Thoracic aorta (tissue), 2 donors: ENCODE data around the gene LSM7. TPM values are rescaled to one million over a fixed set of nuclear protein-coding genes. Genes with fewer than 3 reads are reported as not detected.

ENCODE experiments used
- ATAC-seq: fragments of 150-250 bp; one replicate; pipeline ENCODE4 v1.8.0; 2017; ENCODE audit warnings: low read depth; ENCODE audit not compliant: insufficient number of reproducible peaks, low FRiP score
- DNase-seq: peaks from one replicate; pipeline ENCODE4 v3.0.0-alpha.2; 2020; ENCODE audit warnings: low spot score
- H3K27ac ChIP-seq, 2 donors: fragments of 200-600 bp; sonication (generic); 1 replicate in 1 of 2; 2 replicates in 1 of 2; pipeline ENCODE4 v1.5.1; 2016; ENCODE audit warnings: mild to moderate bottlenecking in 2 of 2, moderate library complexity in 2 of 2
- H3K27me3 ChIP-seq: fragments of 200-600 bp; sonication (generic); replicated peaks from 2 replicates; pipeline ENCODE4 v1.6.0; 2016; ENCODE audit warnings: mild to moderate bottlenecking; ENCODE audit not compliant: insufficient read depth
- H3K36me3 ChIP-seq: fragments of 200-600 bp; sonication (generic); one replicate; pipeline ENCODE4 v1.5.1; 2016
- H3K4me1 ChIP-seq, 2 donors: fragments of 200-600 bp; sonication (generic); 1 replicate in 1 of 2; 2 replicates in 1 of 2; pipeline versions ENCODE4 v1.5.1 to v1.6.0; 2016; ENCODE audit warnings: low read depth in 2 of 2, mild to moderate bottlenecking in 1 of 2; ENCODE audit not compliant: control insufficient read depth in 1 of 2
- H3K4me3 ChIP-seq: fragments of 200-600 bp; sonication (generic); 2 replicates; pipeline ENCODE4 v1.5.1; 2016; ENCODE audit warnings: mild to moderate bottlenecking
- H3K9me3 ChIP-seq: fragments of 200-600 bp; sonication (generic); 2 replicates; pipeline ENCODE4 v1.5.1; 2016
- CTCF ChIP-seq: fragments of 200-600 bp; sonication (generic); IDR thresholded peaks from one replicate; pipeline ENCODE4 v1.5.1; 2019; ENCODE audit warnings: antibody characterized with exemption
- total RNA-seq, 2 donors: library from RNA; depleted of rRNA; stranded (reverse); fragments of >200 nt; gene quantifications; one replicate each; pipeline versions ENCODE4 v1.1.0 to v1.2.3, GENCODE V29; 2016

The LSM7 gene
- total RNA-seq, 2 donors from 2014 or later = 35.5 to 38.8 TPM

GRCh38 chr19:2358548-2359173 lies 30.3 kb upstream of the LSM7 start:
- DNase-seq = no peak
- Histone ChIP-seq H3K4me3 (no peak overlapping the region), H3K9me3 (no peaks in the 10 kb centered on the region), H3K4me1 (no peaks in the 10 kb centered on the region), H3K27me3 (no peaks in the 10 kb centered on the region), H3K27ac (no peak overlapping the region), H3K36me3 (no peaks in the 10 kb centered on the region)
- TF ChIP-seq CTCF = no peak
- ATAC-seq = no peak

- Histone ChIP-seq H3K27ac (no peak overlapping the region), H3K4me3 (no peak overlapping the region), H3K9me3 (no peaks in the 10 kb centered on the region), H3K36me3 (peaks cover 3% of the 10 kb centered on the region), H3K4me1 (no peaks in the 10 kb centered on the region), H3K27me3 (no peaks in the 10 kb centered on the region)
- ATAC-seq = no peak
- no peak for DNase-seq
- TF ChIP-seq CTCF = no peak
These were observed 29.2 kb upstream of the LSM7 start for GRCh38 chr19:2357279-2358206.

GRCh38 chr19:2356036-2356646 lies 27.8 kb upstream of the LSM7 start:
- no peak overlapping the region for H3K27ac ChIP-seq
- no peak for TF ChIP-seq CTCF
- H3K4me1 ChIP-seq = no peaks in the 10 kb centered on the region
- no peaks in the 10 kb centered on the region for H3K27me3 ChIP-seq
- no peaks in the 10 kb centered on the region for H3K9me3 ChIP-seq
- peaks cover 3% of the 10 kb centered on the region for H3K36me3 ChIP-seq
- DNase-seq = no peak
- ATAC-seq = no peak
- H3K4me3 ChIP-seq = no peak overlapping the region

GRCh38 chr19:2355168-2356035 lies 27.0 kb upstream of the LSM7 start:
- H3K4me3 ChIP-seq = no peak overlapping the region
- ATAC-seq (no peak), DNase-seq (no peak)
- H3K4me1 ChIP-seq = no peaks in the 10 kb centered on the region
- no peak for TF ChIP-seq CTCF
- H3K27me3 ChIP-seq = no peaks in the 10 kb centered on the region
- H3K9me3 ChIP-seq = no peaks in the 10 kb centered on the region
- no peak overlapping the region for H3K27ac ChIP-seq
- peaks cover 6% of the 10 kb centered on the region for H3K36me3 ChIP-seq
